ENCODE results near the gene SLC16A2.
"Not testable (repeated sequence)": the region's sequence is repeated elsewhere in the genome, so short reads cannot be mapped to it uniquely, and the experiment has no call there.

Gene SLC16A2

GRCh38 chrX:74448669-74449068 is 27.4 kb downstream of the SLC16A2 start:
- DNase-seq, result no peak

- no peak for DNase-seq
Observed at GRCh38 chrX:74449322-74449936, 28.1 kb downstream of the SLC16A2 start.

GRCh38 chrX:74449937-74450330 is 28.6 kb downstream of the SLC16A2 start:
- no peak for DNase-seq

GRCh38 chrX:74450803-74451449 is 29.6 kb downstream of the SLC16A2 start:
- peak in 1 of 2 donors; percentile 0 for DNase-seq

- DNase-seq, result no peak
Observed at GRCh38 chrX:74451450-74452198, 30.3 kb downstream of the SLC16A2 start.

GRCh38 chrX:74452199-74452481 is 30.8 kb downstream of the SLC16A2 start:
- no peak for DNase-seq

- no peak for DNase-seq
Observed at GRCh38 chrX:74453178-74453577, 31.9 kb downstream of the SLC16A2 start.

GRCh38 chrX:74454233-74454632 is 32.9 kb downstream of the SLC16A2 start:
- DNase-seq, result not testable (repeated sequence)

- DNase-seq, result no peak
Observed at GRCh38 chrX:74458736-74459135, 37.4 kb downstream of the SLC16A2 start.

- no peak for DNase-seq
Observed at GRCh38 chrX:74461384-74461783, 40.1 kb downstream of the SLC16A2 start.

GRCh38 chrX:74464722-74465121 is 43.4 kb downstream of the SLC16A2 start:
- DNase-seq, result no peak

- DNase-seq, result no peak
Observed at GRCh38 chrX:74465424-74465823, 44.1 kb downstream of the SLC16A2 start.

GRCh38 chrX:74467656-74468055 is 46.4 kb downstream of the SLC16A2 start:
- no peak for DNase-seq

GRCh38 chrX:74473116-74473515 is 51.8 kb downstream of the SLC16A2 start:
- DNase-seq, result not testable (repeated sequence)

GRCh38 chrX:74490247-74490646 is 69.0 kb downstream of the SLC16A2 start:
- DNase-seq, result no peak

- DNase-seq, result no peak
Observed at GRCh38 chrX:74492720-74493201, 71.5 kb downstream of the SLC16A2 start.

- no peak for DNase-seq
Observed at GRCh38 chrX:74493806-74494205, 72.5 kb downstream of the SLC16A2 start.

- DNase-seq, result no peak
Observed at GRCh38 chrX:74498924-74499323, 77.6 kb downstream of the SLC16A2 start.

- DNase-seq, result no peak
Observed at GRCh38 chrX:74500067-74500466, 78.8 kb downstream of the SLC16A2 start.

GRCh38 chrX:74500555-74500954 is 79.3 kb downstream of the SLC16A2 start:
- DNase-seq, result no peak

- no peak for DNase-seq
Observed at GRCh38 chrX:74505437-74505836, 84.1 kb downstream of the SLC16A2 start.

- DNase-seq, result no peak
Observed at GRCh38 chrX:74506317-74507115, 85.2 kb downstream of the SLC16A2 start.

- DNase-seq, result no peak
Observed at GRCh38 chrX:74507191-74507590, 85.9 kb downstream of the SLC16A2 start.
